Activated CD4-positive, alpha-beta T cell treated with anti-CD3 and anti-CD28 coated beads, Interleukin-2, amount 50 U/mL, for 1 hour (primary cell): ENCODE measurements around the gene ONECUT2.

Experiments
- DNase-seq: peaks from one replicate; pipeline ENCODE4 v3.0.0-alpha.2; 2020

ONECUT2 gene

DNA sequence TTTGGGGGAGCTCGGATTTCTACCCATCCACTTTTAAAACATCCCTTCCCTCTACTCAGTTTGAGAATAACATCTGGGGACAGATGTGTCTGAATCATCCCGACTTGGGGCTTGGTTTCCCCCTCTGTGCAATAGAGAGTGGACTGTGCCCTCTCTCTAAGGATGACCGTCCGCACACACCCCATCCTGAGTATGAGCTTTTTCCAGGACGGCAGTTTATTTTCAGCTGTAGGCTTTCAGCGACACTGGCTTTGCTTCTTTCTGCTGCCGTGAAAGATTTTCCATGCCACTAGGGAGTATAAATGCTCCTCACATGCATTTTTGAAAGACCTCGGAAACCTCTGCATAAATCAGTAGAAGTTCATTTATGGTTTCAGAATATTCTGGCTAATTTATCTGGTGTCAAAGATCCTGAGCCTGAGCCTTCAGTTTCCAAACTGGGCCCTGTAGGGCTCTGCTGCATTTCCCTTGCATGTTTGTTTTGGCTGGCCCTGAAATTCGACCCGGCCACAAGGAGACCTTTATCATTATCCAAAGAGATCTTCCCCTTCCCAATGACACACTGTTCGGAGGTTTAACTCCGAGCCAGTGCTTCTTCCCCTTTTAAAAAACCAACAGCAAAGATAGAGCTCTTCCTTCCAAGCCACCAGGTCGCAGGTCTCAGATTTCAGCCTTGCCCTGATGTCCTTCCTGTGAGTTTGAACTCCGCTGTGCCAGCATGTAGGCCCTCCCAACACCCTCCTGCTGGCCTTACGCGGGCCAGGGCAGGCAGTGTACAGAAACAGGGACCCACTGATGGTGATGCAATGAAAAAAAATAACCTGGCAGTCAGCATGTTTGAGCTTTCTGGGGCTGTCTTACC, 98.1 kb downstream of the ONECUT2 start:
- DNase-seq: no peak

DNA sequence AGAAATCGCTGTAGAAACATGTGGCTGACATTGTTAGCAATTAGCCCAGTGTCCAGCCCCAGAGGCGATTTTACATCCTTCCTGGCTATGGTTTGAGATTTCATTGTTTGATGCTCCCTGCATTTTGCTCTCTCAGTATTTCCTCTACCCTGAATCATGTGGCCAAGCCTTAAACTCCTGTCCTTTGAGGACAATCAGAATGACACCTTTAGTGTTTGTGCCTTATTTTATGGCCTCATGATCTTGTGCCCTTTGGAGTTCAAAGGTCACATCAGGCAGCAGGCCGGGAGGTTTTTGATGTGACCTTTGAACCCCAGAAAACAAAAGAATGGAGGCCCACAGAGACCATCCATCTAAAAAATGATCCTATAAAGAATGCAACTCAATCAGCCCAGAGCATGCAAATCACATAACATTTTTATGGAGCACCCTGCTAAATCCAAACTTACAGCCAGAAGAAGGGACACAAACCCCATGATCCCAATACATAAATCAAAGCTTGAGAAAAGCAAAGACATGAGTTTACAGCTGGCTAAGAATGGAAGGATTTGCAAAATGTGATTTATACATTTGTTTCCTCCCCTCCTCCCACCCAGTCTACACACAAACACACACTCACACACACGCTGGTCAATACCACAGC, 98.8 kb downstream of the ONECUT2 start:
- DNase-seq: no peak

DNA sequence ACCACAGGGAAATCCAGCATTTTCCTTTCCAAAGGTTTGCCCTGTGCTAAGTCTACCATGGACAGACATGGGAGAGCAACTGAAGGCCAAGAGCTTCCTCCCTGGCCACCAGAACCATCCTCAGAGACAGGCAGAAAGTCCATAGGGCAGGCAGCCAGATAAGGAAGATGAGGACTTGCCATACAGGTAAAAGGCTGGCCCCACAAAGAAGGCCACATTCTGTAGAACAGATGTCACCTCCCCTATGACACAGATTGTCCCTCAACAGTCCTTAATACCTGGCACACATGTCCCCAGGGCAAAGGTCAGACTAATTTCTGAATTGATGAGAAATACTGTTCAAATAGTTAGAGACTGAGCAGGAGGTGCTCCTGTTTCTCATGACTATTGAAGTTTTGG, 99.3 kb downstream of the ONECUT2 start:
- DNase-seq: no peak

DNA sequence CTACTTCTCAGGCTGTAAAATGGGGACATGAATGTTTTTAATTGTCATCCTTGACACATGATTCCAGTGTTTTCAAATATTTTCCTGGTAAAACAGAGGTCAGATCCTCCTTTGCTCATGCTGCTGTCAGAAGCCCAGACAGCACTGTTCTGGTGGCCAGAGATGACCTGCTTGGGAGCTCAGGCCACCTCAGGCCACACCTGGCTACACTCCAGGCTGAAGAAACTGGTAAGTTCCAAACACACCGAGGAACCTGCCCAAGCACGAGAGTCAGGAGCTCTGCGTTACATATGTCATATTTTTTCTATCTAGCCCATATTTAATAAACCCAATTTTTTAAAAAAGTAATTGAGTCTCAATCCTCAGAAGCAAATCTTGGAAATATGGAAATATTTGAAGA, 103.4 kb downstream of the ONECUT2 start:
- DNase-seq: no peak

DNA sequence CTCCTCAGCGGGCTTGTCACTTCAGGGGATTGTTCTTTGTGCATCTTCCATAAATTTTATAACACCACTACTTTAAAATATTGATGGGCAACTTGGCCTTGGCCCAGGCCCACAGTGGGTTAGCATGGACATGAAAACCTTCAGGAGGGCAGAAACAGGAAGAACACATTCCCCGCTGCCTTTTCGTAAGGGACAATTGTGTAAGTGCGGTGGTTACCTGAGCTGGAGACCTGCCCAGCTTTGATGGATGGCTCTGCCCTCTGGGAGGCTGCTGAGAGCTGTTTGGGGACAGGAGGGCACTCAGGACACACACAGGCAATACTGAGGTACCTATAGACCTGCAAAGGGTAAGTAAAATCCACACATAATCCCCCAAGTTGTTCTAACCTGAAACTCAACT, 104.5 kb downstream of the ONECUT2 start:
- DNase-seq: no peak
